GDM1 (cell line): ENCODE results near the gene CD74.

Experiments used
- DNase-seq: peaks from one replicate; lab custom pipeline; 2025; lab: John Stamatoyannopoulos, UW

CD74 gene

GRCh38 chr5:150358261-150359095, 54.2 kb downstream of the CD74 start:
- no peak for DNase-seq

- DNase-seq, result peak; percentile 94
These were observed 55.1 kb downstream of the CD74 start, which contains the start of gene TCOF1 for GRCh38 chr5:150357326-150358260. TSS of gene TCOF1 (plus strand) at chr5:150357697. CDS start at chr5:150357747, 50 bp downstream.

GRCh38 chr5:150356575-150357294, 56.0 kb downstream of the CD74 start:
- no peak for DNase-seq

- DNase-seq, result no peak
These were observed 56.9 kb downstream of the CD74 start for GRCh38 chr5:150355791-150356190.

DNA sequence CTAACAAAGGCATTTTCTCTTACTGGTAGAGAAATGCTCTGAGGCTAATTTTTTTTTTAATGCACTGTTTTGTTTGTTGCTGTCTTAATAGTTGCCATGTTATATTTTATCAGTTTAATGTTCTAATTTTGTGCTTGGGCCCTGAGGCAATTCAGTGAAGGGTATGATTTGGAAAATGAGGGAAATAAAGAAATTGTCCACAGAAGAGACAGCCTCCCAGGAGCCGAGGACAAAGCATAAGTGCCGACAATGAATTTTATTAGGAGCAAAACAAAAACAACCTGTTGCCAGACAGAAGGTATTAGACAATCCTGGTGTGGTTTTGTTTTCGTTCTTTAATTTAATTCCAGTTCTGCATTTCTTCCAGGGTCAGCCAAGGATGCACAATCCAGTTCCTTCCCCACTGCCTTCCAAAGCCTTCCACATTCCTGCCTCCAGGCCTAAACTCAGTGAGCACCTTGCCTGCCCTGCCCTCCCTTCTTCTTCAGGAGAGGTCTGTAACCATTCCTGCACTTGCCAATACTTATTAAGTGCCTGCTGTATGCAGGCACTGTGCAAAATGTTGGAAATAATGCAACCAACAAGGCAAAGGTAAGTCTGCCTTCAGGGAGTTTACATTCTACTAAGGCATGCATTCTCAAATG, 59.6 kb downstream of the CD74 start:
- DNase-seq, result no peak

GRCh38 chr5:150352244-150353031, 60.3 kb downstream of the CD74 start:
- no peak for DNase-seq
